ENCODE results near the gene ARHGAP31. TPM values are rescaled to one million over a fixed set of nuclear protein-coding genes. Genes with fewer than 3 reads are reported as not detected.

ARHGAP31 gene
- total RNA-seq, 1 donor: 15.1 TPM

- H3K4me3 ChIP-seq (ENCODE audit: low read depth, low read length): no peak overlapping the region
- no peak for TF ChIP-seq CTCF (IDR thresholded peaks at IDR 0.05; ENCODE audit: insufficient read depth, low read depth, low read length)
- DNase-seq (ENCODE audit: low read depth): peak; percentile 13
Measured at GRCh38 chr3:119409844-119410243, 115.7 kb downstream of the ARHGAP31 start.

- no peak for TF ChIP-seq CTCF (IDR thresholded peaks at IDR 0.05; ENCODE audit: insufficient read depth, low read depth, low read length)
- no peak for DNase-seq (ENCODE audit: low read depth)
- H3K4me3 ChIP-seq (ENCODE audit: low read depth, low read length): no peak overlapping the region
Measured at GRCh38 chr3:119413603-119414280, 119.6 kb downstream of the ARHGAP31 start.

- H3K4me3 ChIP-seq (ENCODE audit: low read depth, low read length): no peak overlapping the region
- no peak for DNase-seq (ENCODE audit: low read depth)
- TF ChIP-seq CTCF (IDR thresholded peaks at IDR 0.05; ENCODE audit: insufficient read depth, low read depth, low read length): no peak
Measured at GRCh38 chr3:119416873-119417272, 122.7 kb downstream of the ARHGAP31 start.

GRCh38 chr3:119417771-119418512 is 123.8 kb downstream of the ARHGAP31 start:
- DNase-seq (ENCODE audit: low read depth): peak; percentile 40
- no peak overlapping the region for H3K4me3 ChIP-seq (ENCODE audit: low read depth, low read length)
- TF ChIP-seq CTCF (IDR thresholded peaks at IDR 0.05; ENCODE audit: insufficient read depth, low read depth, low read length): no peak

- DNase-seq (ENCODE audit: low read depth): peak; percentile 19
- no peak overlapping the region for H3K4me3 ChIP-seq (ENCODE audit: low read depth, low read length)
- no peak for TF ChIP-seq CTCF (IDR thresholded peaks at IDR 0.05; ENCODE audit: insufficient read depth, low read depth, low read length)
Measured at GRCh38 chr3:119418641-119419040, 124.5 kb downstream of the ARHGAP31 start.

GRCh38 chr3:119420196-119420595 is 126.0 kb downstream of the ARHGAP31 start:
- TF ChIP-seq CTCF (IDR thresholded peaks at IDR 0.05; ENCODE audit: insufficient read depth, low read depth, low read length): peak; percentile 13
- H3K4me3 ChIP-seq (ENCODE audit: low read depth, low read length): no peak overlapping the region
- DNase-seq (ENCODE audit: low read depth): no peak

All from fibroblast of villous mesenchyme (primary cell).